Measurements from ENCODE around the gene GORASP2. TPM values are rescaled to one million over a fixed set of nuclear protein-coding genes. Genes with fewer than 3 reads are reported as not detected.

GORASP2 gene
- polyA plus RNA-seq, 3 donors: 77.2 to 92.2 (median 84.6) TPM

DNA sequence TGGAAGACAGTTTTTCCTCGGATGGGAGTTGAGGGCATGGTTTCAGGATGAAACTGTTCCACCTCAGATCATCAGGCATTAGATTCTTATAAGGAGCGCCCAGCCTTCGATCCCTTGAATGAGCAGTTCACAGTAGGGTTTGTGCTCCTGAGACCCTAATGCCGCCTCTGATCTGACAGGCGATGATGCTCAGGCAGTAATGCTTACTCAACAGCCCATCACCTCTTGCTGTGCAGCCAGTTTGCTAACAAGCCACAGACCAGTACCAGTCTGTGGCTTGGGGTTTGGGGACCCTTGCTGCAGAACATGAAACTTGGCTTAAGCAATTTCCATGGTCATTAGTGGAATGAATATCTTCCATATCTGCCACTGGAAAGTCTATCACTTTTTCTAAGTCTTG, 56.4 kb downstream of the GORASP2 start:
- DNase-seq: no peak

DNA sequence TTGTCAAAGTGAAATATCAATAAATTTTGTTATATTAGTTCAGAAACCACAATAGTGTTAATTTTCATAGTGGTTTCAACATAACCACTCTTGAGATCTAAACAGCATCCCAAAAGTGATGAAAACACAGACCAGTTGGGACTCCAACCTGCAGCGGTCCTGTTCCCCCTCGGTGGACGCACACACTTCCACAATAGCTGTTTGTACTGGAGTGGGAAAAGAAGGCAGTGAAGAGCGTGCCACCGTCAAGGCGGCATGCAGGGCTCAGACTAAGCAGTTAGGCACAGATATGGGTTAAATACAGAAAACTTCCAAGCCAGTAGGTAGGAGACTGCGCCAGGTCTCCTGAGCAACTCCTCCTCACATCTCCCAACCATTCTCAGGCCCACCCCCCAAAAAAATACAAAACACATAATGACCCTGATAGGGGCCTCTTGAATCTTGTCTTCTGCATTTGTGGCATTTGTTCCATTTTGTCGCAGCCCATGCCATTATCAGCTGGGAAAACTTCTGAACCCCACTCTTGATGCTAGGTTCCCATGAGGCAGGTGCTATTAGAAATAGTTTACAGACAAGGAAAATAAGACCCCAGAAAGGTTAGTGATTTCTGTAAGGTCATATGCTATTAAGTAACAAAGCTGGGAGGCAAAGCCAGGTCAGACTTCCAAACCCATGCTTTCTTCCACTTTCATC, 57.7 kb downstream of the GORASP2 start:
- DNase-seq: no peak

DNA sequence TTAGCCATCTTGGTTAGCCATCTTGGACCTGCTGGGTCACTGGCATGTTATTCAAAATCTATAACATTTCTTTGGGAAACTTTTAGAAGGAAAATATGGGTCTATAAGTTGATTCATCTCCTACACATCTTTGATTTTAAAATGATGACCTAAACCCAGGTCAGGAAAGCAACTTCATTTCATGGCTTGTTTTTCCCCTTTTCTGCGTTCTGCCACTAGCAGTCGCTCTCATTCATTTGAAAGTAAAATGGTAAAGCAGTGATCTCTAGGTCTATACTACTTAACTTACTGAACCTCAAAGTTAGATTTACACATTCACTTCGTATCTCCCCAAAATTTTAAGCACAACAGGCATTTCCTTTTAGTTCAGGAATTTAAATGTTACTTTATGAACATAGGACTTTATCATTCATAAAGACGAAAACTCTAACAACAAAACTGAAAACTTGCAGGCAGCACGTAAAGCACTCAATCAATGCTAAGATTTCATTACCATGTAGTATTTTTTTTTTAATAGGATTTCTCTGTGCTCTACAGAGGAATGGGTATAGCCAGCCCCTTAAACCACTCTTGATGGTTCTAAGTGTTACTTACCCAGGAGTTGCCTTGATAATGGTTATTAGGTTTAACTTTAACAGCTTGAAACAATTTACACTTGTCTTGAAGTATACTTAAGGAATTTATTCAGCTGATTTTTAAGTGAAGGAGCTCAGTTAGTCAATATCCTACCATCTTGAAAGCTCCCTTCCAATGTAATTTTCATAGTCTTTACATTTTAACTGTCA, 62.5 kb downstream of the GORASP2 start:
- no peak for DNase-seq

DNA sequence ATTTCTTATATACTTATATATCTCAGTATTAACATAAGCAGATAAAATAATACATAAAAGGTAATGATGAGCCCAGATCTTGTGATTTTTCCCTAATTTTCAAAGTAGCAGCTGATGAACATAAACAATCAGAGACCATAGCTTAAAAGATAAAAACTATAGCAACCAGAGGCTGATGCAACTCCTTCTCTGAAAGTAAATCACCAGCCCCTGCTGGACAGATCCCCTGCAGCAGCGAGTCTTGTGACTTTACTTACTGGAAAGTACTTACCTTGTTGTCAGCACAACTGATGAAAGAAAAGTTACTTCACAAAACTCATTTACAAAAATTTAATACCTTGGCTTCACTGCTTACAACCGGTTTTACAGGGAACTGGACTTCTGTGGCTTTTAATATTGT, 67.3 kb downstream of the GORASP2 start:
- DNase-seq: no peak

DNA sequence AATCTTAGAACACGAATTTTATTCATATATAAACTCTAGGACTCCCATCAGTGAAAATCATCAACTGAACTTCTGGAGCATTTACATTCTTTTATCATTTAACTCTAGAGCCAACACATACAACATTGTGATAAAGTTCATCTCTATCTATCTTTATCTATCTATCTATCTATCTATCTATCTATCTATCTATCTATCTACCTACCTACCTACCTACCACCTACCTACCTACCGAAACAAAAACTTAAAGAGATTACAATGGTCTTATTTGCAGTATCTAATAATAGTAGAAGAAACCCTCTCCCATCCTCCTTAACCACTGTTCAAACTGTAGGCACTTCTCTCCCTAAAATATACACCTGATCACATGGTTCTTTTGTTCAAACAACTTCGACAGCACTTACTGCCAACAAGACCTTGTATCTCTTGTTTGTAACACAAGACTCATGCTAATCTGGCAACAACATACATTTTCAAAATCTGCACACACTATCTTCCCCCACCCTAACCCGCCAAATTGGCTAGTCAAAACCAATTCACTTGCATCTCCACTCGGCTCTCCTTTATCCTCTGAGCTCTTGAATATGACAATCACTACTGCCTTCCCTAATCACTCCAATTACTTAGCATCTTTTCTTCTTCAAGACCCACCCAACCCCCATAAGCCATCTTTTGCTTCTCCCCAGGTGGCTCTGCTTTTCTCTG, 69.0 kb downstream of the GORASP2 start:
- no peak for DNase-seq

DNA sequence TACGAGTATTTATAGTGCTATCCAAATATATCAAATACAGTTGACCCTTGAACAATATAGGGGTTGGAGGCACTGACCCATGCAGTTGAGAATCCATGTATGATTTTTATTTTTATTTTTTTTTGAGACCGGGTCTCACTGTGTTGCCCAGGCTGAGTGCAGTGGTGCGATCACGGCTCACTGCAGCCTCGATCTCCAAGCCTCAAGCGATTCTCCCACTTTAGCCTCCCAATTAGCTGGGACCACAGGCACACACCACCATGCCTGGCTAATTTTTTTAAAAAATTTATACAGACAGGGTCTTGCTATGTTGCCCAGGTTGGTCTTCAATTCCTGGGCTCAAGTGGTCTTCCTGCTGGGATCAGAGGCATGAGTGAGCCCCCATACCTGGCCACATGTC, 70.6 kb downstream of the GORASP2 start:
- no peak for DNase-seq

DNA sequence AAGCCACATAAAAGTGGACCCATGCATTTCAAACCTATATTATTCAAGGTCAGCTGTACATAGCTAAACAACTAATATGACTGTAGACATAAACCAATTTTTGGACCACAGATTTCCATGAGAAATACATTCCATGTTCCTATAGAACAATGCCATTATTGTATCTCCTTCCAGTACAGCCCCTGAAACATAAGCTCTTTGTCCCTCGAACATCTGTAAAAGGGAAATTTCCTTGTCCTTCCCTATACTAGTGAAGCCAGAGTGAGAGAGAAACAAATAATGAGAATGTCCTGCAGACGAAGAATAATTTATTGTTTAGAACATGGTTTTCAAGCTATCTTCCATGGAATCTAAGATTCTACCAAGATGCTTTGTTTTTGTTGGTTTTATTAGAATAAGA, 75.3 kb downstream of the GORASP2 start:
- DNase-seq: no peak

DNA sequence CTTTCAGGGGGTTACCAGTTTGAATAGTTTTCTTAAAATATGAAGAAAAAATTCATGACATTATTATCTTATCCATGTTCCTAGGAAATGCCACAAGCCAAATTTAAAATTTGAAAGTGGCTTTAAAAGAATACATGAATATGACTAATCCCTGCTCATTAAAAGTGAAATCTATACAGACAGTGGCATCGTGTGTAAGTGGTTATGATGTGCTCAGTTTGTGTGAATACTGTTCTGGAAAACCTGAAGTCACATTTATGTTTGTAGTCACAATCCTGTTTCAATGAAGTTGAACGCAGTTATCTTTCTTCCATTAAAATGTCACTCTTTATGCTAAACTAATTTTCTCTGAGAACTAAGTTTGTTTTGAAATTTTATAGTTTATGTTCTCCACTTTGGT, 75.8 kb downstream of the GORASP2 start:
- no peak for DNase-seq

DNA sequence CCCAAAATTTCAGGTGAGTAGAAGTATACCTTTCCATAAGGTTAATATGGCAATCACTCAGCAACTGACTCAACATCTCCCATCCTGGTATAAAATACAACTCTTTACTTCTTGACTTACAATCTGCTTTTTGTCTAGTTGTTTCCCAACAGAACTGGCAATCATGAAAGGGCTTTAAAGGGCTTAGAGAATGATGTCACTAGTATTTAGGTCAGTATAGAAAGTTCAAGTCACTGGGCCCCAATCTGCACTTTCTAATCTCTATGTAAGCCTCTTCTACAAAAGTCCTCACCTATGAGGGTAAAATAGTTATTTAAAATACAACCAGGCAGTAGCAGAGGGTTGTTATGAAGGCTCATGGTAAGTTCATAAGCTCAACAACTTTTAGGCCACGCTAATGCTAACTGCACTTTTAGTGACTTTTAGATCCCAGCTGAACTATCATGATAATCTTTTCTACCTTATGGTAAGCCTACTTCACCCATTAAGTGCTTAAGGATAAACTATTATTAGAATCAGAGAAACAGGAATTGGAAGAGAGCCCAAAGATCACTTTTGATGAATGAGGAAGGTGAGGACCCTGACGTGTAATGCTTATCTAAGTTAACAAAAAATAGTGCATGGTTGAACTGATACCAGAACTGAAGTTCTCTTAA, 79.6 kb downstream of the GORASP2 start:
- DNase-seq: no peak

DNA sequence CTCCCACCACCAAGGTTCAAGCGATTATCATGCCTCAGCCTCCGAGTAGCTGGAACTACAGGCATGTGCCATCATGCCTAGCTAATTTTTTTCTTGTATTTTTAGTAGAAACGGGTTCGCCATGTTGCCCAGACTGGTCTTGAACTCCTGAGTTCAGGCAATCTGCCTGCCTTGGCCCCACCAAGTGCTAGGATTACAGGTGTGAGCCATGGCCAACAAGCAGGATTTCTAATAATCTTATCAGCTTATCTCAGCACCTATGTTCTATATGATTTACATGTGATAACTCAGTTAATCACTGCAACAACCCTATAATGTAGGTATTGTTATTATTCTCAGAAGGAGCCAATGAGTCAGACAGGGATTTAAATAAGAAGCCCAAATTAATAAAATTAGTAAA, 80.3 kb downstream of the GORASP2 start:
- no peak for DNase-seq

DNA sequence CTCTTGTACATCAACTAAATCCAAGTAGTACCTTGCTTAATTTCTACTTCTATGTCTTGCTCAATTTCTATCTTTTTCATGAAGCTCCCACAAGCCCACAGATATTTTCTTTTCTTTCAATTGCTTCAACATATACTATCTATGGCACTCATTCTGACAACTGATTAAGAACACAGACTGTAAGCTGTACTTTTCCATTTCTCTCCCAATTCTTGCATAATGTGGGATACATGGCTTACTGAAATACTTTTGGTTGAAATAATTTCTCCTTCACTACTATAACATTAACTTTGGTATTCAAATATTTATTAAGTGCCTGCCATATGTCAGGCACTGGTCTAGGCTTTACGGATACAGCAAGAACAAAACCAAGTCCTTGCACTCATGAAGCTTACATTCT, 84.8 kb downstream of the GORASP2 start:
- no peak for DNase-seq

DNA sequence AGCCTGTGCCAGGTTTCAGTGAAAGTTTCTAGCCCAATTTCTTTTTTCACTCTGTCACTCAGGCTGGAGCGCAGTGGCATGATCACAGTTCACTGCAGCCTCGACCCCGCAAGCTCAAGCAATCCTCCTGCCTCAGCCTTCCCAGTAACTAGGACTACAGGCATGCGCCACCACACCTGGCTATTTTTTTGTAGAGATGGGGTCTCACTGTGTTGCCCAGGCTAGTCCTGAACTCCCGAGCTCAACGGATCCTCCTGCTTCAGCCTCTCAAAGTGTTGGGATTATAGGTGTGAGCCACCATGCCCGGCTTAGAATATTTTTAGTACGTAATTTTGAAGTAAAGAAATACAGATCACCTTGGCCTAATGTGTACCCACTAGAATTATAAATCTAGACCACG, 87.1 kb downstream of the GORASP2 start:
- DNase-seq: no peak

Other genes starting within 250 kb of the GORASP2 start
- gene SP5, start 213.9 kb upstream of the GORASP2 start, polyA plus RNA-seq (ENCODE audit: insufficient read length in 3 of 3): under 1 TPM; 0.56 to 0.83 (median 0.80) TPM
- gene ERICH2, start 158.9 kb upstream of the GORASP2 start, polyA plus RNA-seq (ENCODE audit: insufficient read length in 3 of 3): 1 to 10 TPM; 1.7 to 2.5 (median 2.2) TPM
- gene GAD1, start 112.4 kb upstream of the GORASP2 start, polyA plus RNA-seq (ENCODE audit: insufficient read length in 3 of 3): 1 to 10 TPM in 2 of 3 donors, under 1 TPM in 1; 0.68 to 1.5 (median 1.2) TPM
- 10 to 100 TPM; 44.8 to 51.3 (median 46.2) TPM for gene TLK1, start 231.6 kb downstream of the GORASP2 start, polyA plus RNA-seq (ENCODE audit: insufficient read length in 3 of 3)